HUDEP-2 (cell line): ENCODE data around the gene KLHL17.
A peak's percentile ranks its signal among the peaks of the same experiment; 100 is the strongest.
"Not testable (repeated sequence)": the region's sequence is repeated elsewhere in the genome, so short reads cannot be mapped to it uniquely, and the experiment has no call there.

Experiments used
- DNase-seq, 76 experiments: peaks; one replicate each; lab custom pipeline; 2025; ENCODE audit not compliant: unreplicated experiment in 76 of 76; lab: John Stamatoyannopoulos, UW

KLHL17 gene

DNA sequence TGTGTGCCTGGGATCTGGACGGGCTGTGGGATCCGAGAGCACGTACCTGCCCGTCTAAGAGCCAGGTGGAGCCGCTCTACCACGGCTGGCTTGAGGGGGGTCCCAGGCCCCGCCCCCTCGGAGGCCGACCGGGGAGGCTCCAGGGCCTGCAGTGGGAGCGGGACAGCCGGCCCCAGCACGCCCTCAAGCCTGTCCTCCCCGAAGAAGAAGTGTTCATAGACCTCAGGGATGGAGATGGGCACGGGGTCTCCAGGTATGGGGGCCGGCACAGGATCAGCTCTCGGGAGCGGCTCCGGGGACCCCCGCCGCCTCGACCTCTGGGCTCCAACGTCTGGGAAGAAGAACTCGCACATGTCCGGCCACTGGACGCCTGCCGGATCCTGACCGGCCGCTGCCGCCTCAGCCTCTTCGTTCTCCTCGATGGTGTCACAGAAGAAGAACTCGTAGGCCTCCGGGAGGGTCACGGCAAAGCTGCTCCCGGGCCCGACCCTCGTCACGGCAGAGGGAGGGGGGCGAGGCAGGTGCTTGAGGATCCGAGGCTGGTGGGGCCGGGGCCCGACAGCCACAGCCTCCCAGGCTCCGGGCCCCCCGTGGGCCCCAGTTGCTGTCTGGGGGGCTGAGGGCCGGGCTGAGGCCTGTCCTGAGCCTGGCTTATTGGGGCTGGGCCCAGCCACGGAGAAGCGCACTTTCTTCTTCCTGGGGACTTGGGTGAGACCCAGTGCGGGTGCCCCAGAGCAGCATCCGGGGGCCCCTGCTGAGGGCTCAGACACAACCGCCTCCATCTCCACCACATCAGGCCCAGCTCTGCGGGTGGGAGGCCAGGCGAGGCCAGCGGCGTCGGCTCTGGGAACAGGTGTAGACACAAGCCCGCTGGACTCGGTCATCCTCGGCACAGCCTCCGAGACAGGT is 18.7 kb downstream of the KLHL17 start:
- no peak for DNase-seq

DNA sequence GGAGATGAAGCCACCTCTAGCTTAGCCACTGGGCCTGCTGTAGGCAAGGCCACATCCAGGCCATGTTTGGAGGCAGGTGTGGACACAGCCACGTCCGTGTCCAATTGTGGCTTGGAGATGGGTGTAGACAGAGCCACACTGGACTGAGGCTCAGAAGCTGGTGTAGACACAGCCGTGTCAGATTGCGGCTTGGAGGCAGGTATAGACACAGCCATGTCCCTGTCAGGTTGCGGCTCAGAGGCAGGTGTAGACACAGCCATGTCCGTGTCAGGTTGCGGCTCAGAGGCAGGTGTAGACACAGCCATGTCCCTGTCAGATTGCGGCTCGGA is 19.3 kb downstream of the KLHL17 start:
- no peak for DNase-seq

DNA sequence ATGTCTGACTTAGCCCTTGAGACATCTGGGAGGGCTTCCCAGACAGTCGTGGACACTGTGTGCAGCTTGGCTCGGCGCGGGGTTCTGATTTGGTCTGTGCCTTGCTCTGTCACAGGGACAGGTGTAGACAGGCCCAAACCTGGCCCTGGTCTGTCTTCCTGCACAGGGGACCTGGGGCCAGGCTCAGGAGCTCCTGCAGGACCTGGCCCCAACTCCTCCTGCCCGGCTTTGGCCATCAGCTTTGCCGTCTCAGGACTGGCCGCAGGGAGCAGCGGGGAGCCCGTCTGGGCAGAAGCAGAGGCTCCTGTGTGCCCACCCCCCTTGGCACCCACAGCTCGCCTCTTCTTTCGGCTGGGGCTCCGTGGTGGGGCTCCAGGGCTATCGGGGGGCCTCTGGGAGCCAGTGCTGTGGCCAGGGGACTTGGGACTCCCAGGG is 19.8 kb downstream of the KLHL17 start:
- DNase-seq = no peak

DNA sequence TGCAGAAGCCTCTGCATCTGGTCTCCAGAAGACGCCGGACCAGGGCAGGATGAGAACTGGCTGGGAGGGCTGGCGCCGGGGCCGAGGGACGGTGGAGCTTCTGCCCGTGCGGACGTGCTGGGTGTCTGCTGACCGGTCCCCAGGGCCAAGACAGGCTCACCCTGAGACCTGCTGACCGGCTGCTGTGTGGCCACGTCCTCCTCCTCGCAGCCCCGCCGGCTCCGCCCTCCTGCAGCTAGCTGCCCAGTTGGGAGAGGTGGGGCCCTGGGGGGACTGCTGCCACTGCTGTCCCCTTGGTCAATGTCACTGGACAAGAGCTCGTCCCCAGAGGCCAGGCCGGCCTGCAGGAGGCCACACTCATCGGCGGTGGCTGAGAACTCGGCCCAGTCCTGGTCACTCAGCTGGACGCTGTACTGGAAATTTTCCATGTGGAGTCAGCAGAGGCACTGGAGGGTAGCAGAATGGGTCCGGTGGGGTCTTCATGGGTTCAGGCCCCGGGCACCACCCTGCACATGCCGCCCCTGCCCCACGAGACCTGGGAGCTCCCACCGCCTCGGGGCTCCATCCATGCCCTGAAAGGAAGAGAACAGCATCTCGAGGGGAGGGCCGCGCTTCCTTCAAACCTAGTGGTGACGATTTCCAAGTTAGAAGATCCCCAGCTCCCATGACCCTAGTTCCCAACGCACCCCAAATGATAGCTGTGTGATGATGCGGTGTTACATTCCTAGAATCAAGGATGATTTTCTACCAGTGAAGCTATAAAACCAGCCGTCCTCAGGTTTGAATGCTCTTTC is 20.4 kb downstream of the KLHL17 start:
- DNase-seq = no peak

DNA sequence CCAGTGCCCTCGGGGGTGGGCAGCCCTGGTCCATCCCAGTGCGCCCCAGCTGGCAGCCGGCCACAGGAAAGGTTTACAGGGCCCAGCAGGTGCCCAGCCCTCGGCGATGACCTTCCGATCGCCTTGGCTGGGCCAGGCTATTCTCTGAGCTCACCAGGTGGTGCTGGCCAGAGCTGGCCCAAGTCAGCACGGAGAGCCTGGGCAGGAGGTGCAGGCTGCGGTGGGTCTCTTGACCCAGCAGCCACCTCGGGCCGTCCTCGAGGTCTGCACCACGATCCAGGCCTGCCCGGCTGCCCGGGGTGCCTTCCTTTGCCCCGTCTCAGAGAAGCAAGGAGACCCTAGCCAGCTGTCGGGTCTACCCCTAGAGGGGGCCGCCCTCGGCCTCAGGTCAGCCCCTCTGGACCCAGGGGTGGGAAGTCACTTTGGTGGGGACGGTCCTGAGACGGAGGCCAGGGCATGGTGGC is 21.1 kb downstream of the KLHL17 start:
- no peak for DNase-seq

DNA sequence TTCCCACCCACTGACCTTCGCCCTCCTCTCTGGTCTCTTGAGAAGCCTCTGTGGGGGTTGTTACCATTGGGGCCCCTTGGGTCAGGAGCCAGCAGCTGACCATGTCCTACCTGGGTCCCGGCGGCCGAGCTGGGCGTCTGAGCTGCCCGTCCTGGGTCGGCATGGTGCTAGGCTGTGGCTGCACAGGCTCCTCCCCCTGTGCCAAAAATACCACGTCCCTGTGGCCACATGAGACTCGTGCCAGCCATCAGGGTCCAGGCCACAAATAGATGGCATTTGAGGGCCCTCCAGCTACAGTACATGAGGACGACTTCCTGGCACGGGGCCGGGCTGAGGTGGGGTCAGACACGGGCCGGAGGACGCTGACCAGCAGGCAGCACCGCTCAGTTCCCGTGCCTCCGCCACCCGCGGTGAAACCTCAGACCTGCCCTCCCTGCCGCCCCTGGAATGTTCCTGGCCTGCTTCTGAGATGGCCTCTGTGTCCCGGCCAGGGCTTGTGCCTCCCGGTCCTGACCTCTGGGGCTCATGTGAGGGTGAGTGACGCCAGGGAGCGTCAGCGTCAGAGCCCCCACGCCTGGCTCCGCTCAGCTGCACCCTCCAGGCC is 21.7 kb downstream of the KLHL17 start, which contains the start of gene PERM1:
PERM1 (minus strand) TSS at position 139 of the 604 bp plus-strand sequence. CDS start 1,064 bp downstream, outside the sequence.
- no peak for DNase-seq

- no peak for DNase-seq
Observed at GRCh38 chr1:982765-983436, 22.5 kb downstream of the KLHL17 start.

- peak in 21 of 76 experiments; percentile 6 to 36 (median 18) for DNase-seq
Observed at GRCh38 chr1:983798-984475, 23.6 kb downstream of the KLHL17 start.

GRCh38 chr1:984476-984814 is 24.1 kb downstream of the KLHL17 start:
- no peak for DNase-seq

DNA sequence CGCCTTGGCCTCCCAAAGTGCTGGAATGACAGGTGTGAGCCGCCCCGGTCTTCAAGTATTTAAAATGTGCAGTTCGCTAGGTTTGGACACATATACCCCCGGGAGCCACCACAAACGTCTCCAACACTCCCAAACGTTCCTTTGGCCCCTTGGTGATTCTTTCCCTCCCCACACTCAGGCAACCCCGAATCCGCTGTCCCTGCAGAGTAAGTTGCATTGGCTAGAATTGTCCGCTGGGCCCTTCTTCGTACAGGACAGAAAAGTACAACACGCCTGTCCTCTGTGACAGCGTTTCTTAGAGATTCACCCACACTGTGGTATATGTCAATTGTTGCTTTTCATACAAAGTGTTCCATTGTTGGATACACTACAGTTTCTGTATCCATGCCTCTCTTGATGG is 24.7 kb downstream of the KLHL17 start:
- no peak for DNase-seq

- DNase-seq = not testable (repeated sequence)
Observed at GRCh38 chr1:988061-988460, 27.7 kb downstream of the KLHL17 start.

GRCh38 chr1:991275-991674 is 30.9 kb downstream of the KLHL17 start:
- DNase-seq = not testable (repeated sequence)

DNA sequence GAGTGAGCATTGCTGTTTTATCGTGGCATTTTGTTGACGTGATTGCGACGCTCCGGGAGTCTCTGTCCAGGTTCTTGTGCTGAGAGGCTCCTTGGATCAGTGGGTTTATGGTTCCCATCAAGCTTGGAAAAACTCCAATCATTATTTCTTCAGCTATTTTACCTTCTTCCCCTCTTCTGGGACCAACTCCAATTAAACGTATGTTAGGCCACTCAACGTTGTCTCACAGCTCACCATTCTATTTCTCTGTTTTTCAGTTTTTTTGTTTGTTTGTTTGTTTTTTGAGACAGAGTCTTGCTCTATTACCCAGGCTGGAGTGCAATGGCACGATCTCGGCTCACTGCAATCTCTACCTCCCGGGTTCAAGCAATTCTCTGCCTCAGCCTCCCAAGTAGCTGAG is 31.5 kb downstream of the KLHL17 start:
- DNase-seq = no peak

DNA sequence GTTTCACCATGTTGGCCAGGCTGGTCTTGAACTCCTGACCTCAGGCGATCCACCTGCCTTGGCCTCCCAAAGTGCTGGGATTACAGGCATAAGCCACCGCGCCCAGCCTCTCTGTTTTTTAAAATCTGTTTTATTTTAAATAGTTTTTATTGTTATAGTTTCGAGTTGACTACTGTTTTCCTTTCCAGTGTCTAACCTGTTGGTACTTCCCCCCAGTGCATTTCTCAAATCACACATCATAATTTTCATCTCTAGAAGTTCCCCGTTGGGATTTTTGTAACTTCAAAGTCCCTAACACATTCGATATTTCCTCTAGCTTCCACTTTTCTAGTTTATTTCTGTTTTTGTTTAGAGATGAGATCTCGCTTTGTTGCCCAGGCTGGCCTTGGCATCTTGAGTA is 32.0 kb downstream of the KLHL17 start:
- no peak for DNase-seq

GRCh38 chr1:993379-993995 is 33.1 kb downstream of the KLHL17 start:
- DNase-seq = no peak

GRCh38 chr1:994546-994945 is 34.2 kb downstream of the KLHL17 start:
- not testable (repeated sequence) for DNase-seq

GRCh38 chr1:995665-996633 is 35.6 kb downstream of the KLHL17 start:
- no peak for DNase-seq

DNA sequence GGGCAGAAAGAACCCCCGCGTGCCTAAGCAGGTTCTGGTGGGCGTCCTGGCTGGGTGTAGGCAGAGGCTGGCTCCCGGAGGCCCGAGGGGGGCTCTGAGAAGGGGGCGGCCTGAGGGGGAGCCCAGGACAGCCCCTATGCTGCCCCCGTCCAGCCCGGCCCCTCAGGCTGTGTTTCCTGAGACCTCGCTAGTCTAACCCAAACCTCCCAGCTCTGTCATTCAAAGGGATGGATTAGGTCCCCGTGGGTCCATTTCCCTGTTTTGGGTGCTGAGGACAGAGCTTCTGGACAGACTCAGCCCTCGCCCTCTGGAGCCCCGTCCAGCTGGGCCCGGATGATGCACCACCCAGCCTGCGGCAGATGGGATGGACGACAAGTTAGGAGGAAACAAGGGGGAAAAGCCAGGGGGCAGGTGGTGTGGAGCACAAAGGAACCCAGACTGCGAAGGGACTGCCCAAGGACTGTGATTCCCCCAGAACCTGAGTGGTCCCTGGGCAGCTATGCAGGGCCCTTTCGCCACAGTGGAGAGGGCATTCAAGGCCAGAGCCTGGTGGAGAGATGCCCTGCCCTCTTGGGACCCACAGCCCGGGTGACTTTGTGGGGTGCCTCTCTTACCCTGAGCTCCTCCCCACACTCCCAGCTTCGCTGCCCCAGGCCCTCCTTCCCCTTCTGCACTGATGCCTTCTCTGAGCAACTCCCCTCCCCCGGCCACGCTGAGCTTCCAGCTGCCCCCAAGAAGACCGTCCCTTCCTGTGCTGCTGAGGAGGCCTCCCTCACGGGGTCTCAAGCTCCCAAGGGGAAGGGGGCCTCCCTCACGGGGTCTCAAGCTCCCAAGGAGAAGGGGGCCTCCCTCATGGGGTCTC is 36.7 kb downstream of the KLHL17 start:
- DNase-seq = no peak
